Activated gamma-delta T cell (primary cell): ENCODE results near the gene CHST6.
"Not testable (repeated sequence)": the region's sequence is repeated elsewhere in the genome, so short reads cannot be mapped to it uniquely, and the experiment has no call there.

ENCODE experiments used
- DNase-seq: peaks from one replicate; lab custom pipeline; 2025; lab: John Stamatoyannopoulos, UW

Gene CHST6

GRCh38 chr16:75503801-75504200 lies 8.6 kb upstream of the CHST6 start:
- no peak for DNase-seq

DNA sequence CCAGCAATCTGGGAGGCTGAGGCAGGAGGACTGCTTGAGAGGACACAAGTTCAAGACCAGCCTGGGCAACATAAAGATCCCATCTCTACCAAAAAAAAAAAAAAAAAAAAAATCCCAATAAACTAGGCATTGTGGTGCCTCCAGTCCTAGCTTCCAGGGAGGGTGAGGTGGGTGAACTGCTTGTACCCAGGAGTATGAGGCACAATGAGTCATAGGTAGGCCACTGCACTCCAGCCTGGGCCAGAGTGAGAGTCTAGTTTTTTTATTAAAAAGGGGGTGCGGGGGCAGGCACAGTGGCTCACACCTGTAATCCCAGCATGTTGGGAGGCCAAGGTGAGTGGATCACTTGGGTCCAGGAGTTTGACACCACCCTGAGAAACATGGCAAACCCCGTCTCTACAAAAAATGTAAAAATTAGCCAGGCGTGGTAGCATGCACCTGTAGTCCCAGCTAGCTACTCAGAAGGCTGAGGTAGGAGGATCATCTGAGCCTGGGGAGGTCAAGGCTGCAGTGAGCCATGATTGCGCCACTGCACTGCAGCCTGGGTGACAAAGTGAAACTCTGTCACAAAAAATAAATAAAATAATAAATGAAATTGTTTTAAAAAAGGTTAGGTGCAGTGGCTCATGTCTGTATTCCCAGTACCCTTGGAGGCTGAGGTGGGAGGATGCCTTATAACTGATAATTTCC lies 7.8 kb upstream of the CHST6 start:
- DNase-seq, result no peak

DNA sequence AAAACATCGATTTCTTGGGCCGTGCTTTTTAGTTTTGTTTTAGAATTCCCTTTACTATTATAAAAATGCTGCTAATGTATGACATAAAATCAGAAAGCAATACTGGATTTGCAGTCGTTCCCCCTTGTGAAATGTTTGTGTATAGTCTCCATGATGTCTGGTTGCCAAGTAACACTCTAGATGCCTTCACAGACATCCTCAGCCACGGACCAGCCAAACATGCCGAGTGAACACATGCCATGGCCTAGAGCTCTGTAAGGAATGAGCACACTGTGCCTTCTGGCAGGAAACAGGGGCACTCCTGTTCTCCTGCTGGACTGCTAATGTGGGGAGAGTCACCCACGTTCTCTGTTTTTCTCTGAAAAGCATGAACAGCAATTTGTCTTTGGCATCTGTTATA lies 6.6 kb upstream of the CHST6 start:
- DNase-seq, result not testable (repeated sequence)

- no peak for DNase-seq
Observed at GRCh38 chr16:75501359-75501758, 6.1 kb upstream of the CHST6 start.

GRCh38 chr16:75498605-75499322 lies 3.5 kb upstream of the CHST6 start:
- DNase-seq, result not testable (repeated sequence)

GRCh38 chr16:75497558-75497957 lies 2.3 kb upstream of the CHST6 start:
- DNase-seq, result no peak

GRCh38 chr16:75494661-75495075 lies 573 bp downstream of the CHST6 start:
- DNase-seq, result no peak

DNA sequence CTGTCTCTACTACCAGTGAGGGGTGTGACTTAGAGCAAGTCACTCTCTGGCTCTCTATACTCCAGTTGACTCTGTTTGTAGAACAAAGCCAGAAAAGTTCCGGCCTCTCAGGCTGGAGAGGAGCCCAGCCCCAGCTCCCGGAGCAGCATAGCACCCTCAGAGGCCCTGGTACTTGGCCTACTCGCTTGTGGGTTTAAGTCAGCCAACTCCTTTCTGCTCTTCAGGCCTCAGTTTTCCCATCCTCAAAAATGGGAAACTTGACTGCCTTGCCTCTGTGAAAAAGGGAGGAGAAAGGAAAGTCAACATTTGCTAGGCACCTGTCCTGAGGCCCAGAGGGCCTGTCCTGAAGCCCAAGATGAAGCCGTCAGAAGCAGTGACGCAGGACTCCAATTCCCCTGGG lies 1.1 kb downstream of the CHST6 start:
- no peak for DNase-seq

GRCh38 chr16:75491876-75492275 lies 3.4 kb downstream of the CHST6 start:
- DNase-seq, result no peak

DNA sequence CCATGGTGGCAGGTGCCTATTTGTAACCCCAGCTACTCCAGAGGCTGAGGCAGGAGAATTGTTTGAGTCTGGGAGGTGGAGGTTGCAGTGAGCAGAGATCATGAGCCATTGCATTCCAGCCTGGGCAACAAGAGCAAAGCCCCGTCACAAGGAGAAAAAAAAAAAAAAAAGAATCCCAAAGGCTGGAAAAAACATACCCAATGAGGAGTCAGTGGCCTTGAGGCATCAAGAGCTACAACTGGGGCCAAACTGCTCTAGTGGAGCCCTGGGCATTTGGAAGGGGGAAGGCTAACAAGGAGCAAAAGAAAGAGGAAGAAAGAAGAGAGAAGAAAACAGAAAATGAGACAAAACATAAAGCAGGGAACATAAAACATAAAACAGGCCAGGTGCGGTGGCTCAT lies 6.9 kb downstream of the CHST6 start:
- no peak for DNase-seq

GRCh38 chr16:75486676-75487313 lies 8.4 kb downstream of the CHST6 start:
- no peak for DNase-seq

- no peak for DNase-seq
Observed at GRCh38 chr16:75486014-75486675, 9.1 kb downstream of the CHST6 start.

- no peak for DNase-seq
Observed at GRCh38 chr16:75485230-75486013, 9.8 kb downstream of the CHST6 start.

DNA sequence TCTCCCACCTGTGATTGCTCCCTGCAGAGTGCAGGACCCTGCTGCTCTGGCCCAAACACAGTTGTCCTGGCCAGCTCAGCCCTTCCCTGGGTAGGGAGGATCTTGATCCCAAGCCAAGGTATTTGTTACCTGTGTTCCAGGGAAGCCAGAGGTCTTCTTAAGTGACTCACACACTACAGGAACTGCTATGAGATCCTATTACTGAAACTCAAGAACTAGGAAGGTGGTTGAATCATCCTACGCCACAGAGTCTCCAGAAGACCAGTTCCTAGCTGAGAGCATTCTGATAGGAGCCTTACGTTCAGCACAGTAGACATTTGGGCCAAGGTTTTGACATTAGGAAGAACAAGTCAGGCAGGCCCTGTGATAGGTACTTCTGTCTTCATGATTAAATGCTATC lies 12.0 kb downstream of the CHST6 start:
- DNase-seq, result no peak

DNA sequence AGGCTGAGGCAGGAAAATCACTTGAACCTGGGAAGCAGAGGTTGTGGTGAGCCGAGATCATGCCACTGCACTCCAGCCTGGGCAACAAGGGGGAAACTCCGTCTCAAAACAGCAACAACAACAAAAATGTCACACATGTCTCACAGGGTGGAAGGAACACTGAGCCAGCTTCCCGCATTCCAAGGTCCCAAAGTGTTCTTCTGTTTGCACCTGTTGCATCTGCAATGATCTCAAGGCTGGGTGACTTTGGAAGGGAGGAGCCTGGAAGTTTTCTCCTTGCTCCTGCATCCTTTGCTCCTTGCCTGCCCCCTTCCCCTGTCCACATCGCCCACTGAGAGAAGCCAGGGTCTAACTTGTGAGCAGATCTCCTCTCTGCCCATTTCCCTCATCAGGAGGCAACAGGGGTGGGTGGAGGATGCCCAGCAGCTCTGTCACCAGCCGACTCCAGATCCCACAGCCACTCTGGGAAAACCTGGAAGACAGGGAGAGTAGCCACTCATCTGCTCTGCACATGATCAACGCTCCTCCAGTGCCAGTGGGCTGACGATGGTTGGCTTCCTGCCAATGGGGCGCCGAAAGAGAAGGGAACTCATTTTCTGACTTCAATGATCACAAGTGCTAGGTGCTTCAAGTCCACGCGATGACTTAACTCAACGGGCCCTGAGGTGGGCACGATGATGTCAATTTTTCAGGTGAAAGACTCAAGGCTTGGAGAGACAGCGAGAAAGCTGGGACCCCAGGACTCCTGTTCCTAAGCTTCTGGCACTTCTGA lies 12.6 kb downstream of the CHST6 start:
- no peak for DNase-seq

DNA sequence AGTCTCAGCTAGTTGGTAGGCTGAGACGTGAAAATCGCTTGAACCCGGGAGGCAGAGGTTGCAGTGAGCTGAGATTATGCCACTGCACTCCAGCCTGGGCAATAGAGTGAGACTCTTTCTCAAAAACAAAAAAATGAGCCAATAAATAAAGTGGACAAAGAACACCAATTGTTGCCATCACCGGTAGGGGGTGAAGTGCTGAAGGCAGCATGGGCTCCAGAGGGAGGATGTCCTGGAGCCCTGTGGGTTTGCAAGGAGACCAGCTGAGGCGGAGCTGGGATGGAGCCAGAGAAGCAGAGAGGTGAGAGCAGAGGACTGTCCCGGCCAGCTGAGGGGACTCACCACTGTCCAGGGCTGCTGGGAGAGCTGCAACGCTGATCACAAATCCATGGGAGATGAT lies 13.8 kb downstream of the CHST6 start:
- no peak for DNase-seq

- no peak for DNase-seq
Observed at GRCh38 chr16:75479421-75479990, 15.7 kb downstream of the CHST6 start.

GRCh38 chr16:75478480-75479345 lies 16.5 kb downstream of the CHST6 start:
- DNase-seq, result no peak

DNA sequence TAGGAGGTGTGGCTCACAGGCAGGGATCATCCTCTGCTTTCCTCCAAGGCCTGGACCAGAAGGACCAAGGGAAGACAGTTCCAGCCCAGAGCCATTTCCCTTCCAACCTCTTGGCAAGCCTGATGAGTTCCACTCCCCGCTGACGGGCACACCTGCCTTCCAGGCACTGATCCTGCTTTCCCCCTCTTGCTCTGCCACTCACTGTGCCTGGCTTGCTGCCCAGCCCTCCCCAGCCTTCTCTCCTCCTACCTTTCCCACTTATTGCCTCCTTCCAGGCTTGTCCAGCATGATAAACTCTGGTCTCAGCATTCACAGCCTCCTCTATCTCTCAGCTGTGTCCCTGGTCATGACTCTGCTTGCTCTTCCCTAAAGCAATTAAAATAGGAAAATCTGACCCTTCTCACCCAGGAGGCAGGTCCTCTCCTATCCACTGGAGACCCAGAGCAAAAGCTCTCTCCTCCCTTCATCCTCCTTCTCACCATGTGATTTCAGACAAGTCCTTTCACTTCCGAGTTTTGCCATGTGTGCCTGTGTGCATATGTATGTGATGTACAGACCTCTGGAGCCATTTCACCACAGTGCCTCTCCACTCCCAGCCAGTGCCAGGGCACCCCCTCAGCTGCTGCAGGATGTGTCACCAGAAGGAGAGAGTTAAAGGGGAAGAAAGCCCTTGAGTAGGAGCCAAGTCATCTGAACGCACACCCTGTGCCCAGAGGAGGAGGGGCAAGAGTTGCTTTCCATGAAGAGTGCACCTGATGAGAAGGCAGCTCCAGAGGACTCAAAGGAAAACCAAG lies 17.4 kb downstream of the CHST6 start:
- no peak for DNase-seq
